ENCODE data around the gene CD8A. TPM values are rescaled to one million over a fixed set of nuclear protein-coding genes. Genes with fewer than 3 reads are reported as not detected.

The CD8A gene
- total and polyA plus RNA-seq, 2 of the 8 experiments (the other 6 are each of a cell fraction or from before 2014, with no cell fraction given) = 0.14 to 0.39 TPM

- TF ChIP-seq CHD1 (IDR thresholded peaks at IDR 0.05; ENCODE audit: low read depth, low read length) (no peak), POLR2A (IDR thresholded peaks at IDR 0.05; ENCODE audit: control extremely low read depth in 1 of 2, low read depth in 2 of 2, low read length in 2 of 2) (no peak), POU5F1 (IDR thresholded peaks at IDR 0.05; ENCODE audit: low read depth, low read length) (no peak)
Observed at GRCh38 chr2:86821842-86822241, 31.1 kb upstream of the CD8A start (continued).
